HEK293T (cell line): ENCODE data around the gene C1orf56.

ENCODE experiments used
- CTCF ChIA-PET: fragments of 350-600 bp; formaldehyde crosslinking; extraction: SDS; loops from one replicate; lab custom pipeline; 2021; ENCODE audit warnings: antibody characterized with exemption, inconsistent platforms; lab: Yijun Ruan, JAX
- POLR2A ChIA-PET: fragments of 350-600 bp; formaldehyde crosslinking; extraction: SDS; loops from one replicate; lab custom pipeline; 2020; ENCODE audit warnings: antibody characterized with exemption, inconsistent platforms; lab: Yijun Ruan, JAX
- DNase-seq: peaks from one replicate; pipeline ENCODE4 v3.0.0; 2012; ENCODE audit warnings: mixed read lengths; ENCODE audit errors: extremely low spot score
- ARNT ChIP-seq: fragments of 450-650 bp; IDR thresholded peaks from 2 replicates; pipeline ENCODE4 v1.6.1; 2017; ENCODE audit warnings: mild to moderate bottlenecking
- BHLHE40 ChIP-seq: fragments of 450-650 bp; IDR thresholded peaks from 2 replicates; pipeline ENCODE4 v1.6.1; 2016; ENCODE audit warnings: mild to moderate bottlenecking, moderate library complexity, borderline replicate concordance
- CTBP1 ChIP-seq: fragments of 450-650 bp; IDR thresholded peaks from 2 replicates; pipeline ENCODE4 v1.6.1; 2016; ENCODE audit warnings: borderline replicate concordance
- ELF4 ChIP-seq: fragments of 450-650 bp; IDR thresholded peaks from 2 replicates; pipeline ENCODE4 v1.6.1; 2017; ENCODE audit warnings: antibody characterized with exemption
- FOXA1 ChIP-seq: fragments of 450-650 bp; IDR thresholded peaks from 2 replicates; pipeline ENCODE4 v1.6.1; 2016; ENCODE audit warnings: mild to moderate bottlenecking
- FOXK2 ChIP-seq: fragments of 450-650 bp; IDR thresholded peaks from 2 replicates; pipeline ENCODE4 v1.6.1; 2016; ENCODE audit warnings: mild to moderate bottlenecking
- FOXM1 ChIP-seq: fragments of 450-650 bp; IDR thresholded peaks from 2 replicates; pipeline ENCODE4 v1.6.1; 2017; ENCODE audit warnings: mild to moderate bottlenecking, borderline replicate concordance
- HDGF ChIP-seq: fragments of 450-650 bp; IDR thresholded peaks from 2 replicates; pipeline ENCODE4 v1.6.1; 2017; ENCODE audit warnings: antibody characterized with exemption, borderline replicate concordance
- L3MBTL2 ChIP-seq: fragments of 450-650 bp; conservative IDR thresholded peaks from 2 replicates; pipeline ENCODE4 v1.6.1; 2016; ENCODE audit warnings: mild to moderate bottlenecking
- LEF1 ChIP-seq: fragments of 450-650 bp; IDR thresholded peaks from 2 replicates; pipeline ENCODE4 v1.6.1; 2017; ENCODE audit warnings: mild to moderate bottlenecking, borderline replicate concordance
- NFRKB ChIP-seq: fragments of 450-650 bp; IDR thresholded peaks from 2 replicates; pipeline ENCODE4 v1.6.1; 2016; ENCODE audit warnings: mild to moderate bottlenecking, moderate library complexity
- SP1 ChIP-seq: fragments of 450-650 bp; IDR thresholded peaks from 2 replicates; pipeline ENCODE4 v1.6.1; 2017
- SUZ12 ChIP-seq: fragments of 450-650 bp; IDR thresholded peaks from 2 replicates; pipeline ENCODE4 v1.6.1; 2016; ENCODE audit warnings: mild to moderate bottlenecking
- TARDBP ChIP-seq: fragments of 450-650 bp; IDR thresholded peaks from 2 replicates; pipeline ENCODE4 v1.6.1; 2016
- ZNF384 ChIP-seq: fragments of 450-650 bp; IDR thresholded peaks from 2 replicates; pipeline ENCODE4 v1.6.1; 2016
- TF ChIP-seq, protein P1 (sequence below): fragments of 450-650 bp; IDR thresholded peaks from 2 replicates; pipeline ENCODE4 v1.6.1; 2016

The C1orf56 gene

GRCh38 chr1:151002611-151003010 lies 44.9 kb upstream of the C1orf56 start:
- no peak for DNase-seq
- no peak for TF ChIP-seq TARDBP
- TF ChIP-seq, protein P1, sequence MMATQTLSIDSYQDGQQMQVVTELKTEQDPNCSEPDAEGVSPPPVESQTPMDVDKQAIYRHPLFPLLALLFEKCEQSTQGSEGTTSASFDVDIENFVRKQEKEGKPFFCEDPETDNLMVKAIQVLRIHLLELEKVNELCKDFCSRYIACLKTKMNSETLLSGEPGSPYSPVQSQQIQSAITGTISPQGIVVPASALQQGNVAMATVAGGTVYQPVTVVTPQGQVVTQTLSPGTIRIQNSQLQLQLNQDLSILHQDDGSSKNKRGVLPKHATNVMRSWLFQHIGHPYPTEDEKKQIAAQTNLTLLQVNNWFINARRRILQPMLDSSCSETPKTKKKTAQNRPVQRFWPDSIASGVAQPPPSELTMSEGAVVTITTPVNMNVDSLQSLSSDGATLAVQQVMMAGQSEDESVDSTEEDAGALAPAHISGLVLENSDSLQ = no peak
- no peak for TF ChIP-seq CTBP1
- TF ChIP-seq BHLHE40 = no peak
- TF ChIP-seq FOXA1 = no peak
- TF ChIP-seq L3MBTL2 = no peak
- no peak for TF ChIP-seq ZNF384
- no peak for TF ChIP-seq ARNT
- no peak for TF ChIP-seq SUZ12
- no peak for TF ChIP-seq NFRKB
- no peak for TF ChIP-seq HDGF
- TF ChIP-seq FOXM1 = no peak
- no peak for TF ChIP-seq SP1
- no peak for TF ChIP-seq FOXK2
- no peak for TF ChIP-seq ELF4
- TF ChIP-seq LEF1 = no peak
- POLR2A ChIA-PET = no interaction called here
- CTCF ChIA-PET = interaction anchor here (1.2 kb wide), 1 partner anchor 22 kb away, joined by 3 read pairs; no protein-coding TSS in a partner anchor

DNA sequence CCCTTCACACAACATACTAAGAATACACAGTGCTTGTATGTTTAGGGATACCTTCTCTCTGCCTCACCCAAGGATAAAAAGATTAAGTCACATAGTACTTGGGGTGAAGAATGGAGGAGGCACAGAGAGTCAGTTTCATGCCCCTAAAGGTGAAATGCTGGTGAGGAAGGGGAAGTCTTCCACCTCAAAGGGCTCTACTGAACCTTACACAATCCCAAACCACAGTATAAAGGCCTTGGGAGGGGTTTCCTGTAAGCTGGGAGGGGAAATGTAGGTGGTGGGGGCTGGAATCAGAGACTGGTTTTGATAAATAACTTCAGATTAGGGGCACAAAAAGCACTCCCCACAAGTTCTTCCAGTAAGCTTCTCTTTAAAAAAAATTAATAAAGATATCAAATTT lies 44.4 kb upstream of the C1orf56 start:
- ChIA-PET CTCF (no interaction called here), POLR2A (no interaction called here)
- no peak for DNase-seq
- TF ChIP-seq SP1 (no peak), CTBP1 (no peak)

DNA sequence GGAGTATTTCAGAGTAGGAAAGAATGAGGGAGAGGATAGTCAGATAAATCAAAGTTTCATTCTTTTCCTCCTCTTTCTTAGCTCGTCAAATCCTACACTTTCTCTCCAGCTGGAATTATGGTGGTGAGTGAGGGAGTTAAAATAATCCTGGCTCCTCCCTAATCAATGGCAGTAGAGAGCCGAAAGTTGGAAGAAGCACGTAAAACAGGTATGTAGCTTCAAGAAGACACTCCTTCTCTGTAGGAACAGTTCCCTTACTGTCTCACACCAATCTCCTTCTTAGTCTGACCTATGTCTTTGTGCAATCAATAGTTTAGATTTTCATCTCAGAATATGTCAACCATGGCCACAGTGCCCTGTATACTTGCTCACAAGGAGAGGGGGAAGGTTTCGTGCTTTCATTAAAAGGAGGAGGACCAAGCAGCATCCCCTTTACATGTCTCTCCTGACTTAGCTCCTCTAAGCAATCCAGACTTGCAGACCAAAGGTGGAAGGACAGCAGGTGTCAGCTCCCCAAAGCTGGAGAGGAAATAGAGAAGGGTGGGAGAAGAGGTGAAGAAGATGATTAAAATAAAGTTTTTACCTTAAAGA lies 41.7 kb upstream of the C1orf56 start:
- ChIA-PET POLR2A (interaction anchor here (0.8 to 2.7 kb wide), 20 partner anchors 7 to 427 kb away, joined by 3 to 20 read pairs (median 7); partner anchors contain the start of genes ANXA9, C1orf56, CERS2 and ENSA), CTCF (interaction anchor here (0.5 to 3.1 kb wide), 18 partner anchors 9 to 446 kb away, joined by 3 to 63 read pairs (median 4); partner anchors contain the start of genes ANXA9, GABPB2 and TNFAIP8L2)
- no peak for DNase-seq
- TF ChIP-seq FOXM1 = no peak
- no peak for TF ChIP-seq TARDBP
- TF ChIP-seq NFRKB = no peak
- TF ChIP-seq ELF4 = no peak
- TF ChIP-seq SP1 = no peak
- no peak for TF ChIP-seq BHLHE40
- TF ChIP-seq CTBP1 = no peak
- no peak for TF ChIP-seq L3MBTL2
- TF ChIP-seq FOXK2 = no peak
- no peak for TF ChIP-seq HDGF
- no peak for TF ChIP-seq FOXA1
- TF ChIP-seq, protein P1 = no peak
- no peak for TF ChIP-seq LEF1
- TF ChIP-seq ZNF384 = no peak
- TF ChIP-seq ARNT = no peak
- TF ChIP-seq SUZ12 = no peak

GRCh38 chr1:151006327-151007052 lies 41.1 kb upstream of the C1orf56 start, which contains the start of gene MINDY1:
TSS of gene MINDY1 (minus strand) at chr1:151006902. CDS start at chr1:151002617, 4,285 bp downstream.
- CTCF ChIA-PET = interaction anchor here (0.5 to 3.1 kb wide), 16 partner anchors 10 to 445 kb away, joined by 3 to 63 read pairs (median 4); partner anchors contain the start of genes ANXA9 and TNFAIP8L2
- peak; percentile 87 for DNase-seq
- no peak for TF ChIP-seq SUZ12
- TF ChIP-seq, protein P1 = no peak
- no peak for TF ChIP-seq NFRKB
- TF ChIP-seq L3MBTL2 = peak; percentile 36
- TF ChIP-seq FOXM1 = no peak
- no peak for TF ChIP-seq SP1
- peak; percentile 37; the same call in 1 of the 2 replicates for TF ChIP-seq ELF4
- no peak for TF ChIP-seq LEF1
- TF ChIP-seq FOXK2 = no peak
- no peak for TF ChIP-seq CTBP1
- TF ChIP-seq ARNT = no peak
- no peak for TF ChIP-seq HDGF
- no peak for TF ChIP-seq TARDBP
- TF ChIP-seq FOXA1 = no peak
- no peak for TF ChIP-seq ZNF384
- TF ChIP-seq BHLHE40 = no peak
- POLR2A ChIA-PET = interaction anchor here (0.7 to 2.7 kb wide), 26 partner anchors 8 to 491 kb away, joined by 3 to 20 read pairs (median 5); partner anchors contain the start of genes ANXA9, ARNT, C1orf56 and CERS2

DNA sequence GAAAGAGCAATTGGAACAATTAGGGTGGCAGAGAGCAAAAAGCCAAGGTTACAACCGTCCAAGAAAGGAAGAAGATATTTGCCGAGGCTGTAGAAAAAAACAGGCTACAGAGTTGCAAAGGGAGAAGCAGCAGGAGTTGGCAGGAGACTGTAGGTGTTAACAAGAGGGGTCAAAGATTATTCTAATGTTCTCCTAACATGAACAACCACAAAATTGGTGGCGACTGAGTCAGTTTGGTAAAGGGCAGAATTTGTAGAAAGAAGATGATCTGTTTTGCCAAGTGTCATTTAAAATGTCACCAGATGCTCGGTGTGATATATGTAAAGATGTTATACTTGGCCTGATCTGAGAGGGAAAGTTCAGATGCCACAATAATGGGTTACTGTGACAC lies 39.7 kb upstream of the C1orf56 start:
- no peak for DNase-seq
- ChIA-PET CTCF (interaction anchor here (3.1 kb wide), 1 partner anchor 29 kb away, joined by 51 read pairs; the partner anchor contains the start of gene ANXA9), POLR2A (interaction anchor here (0.7 to 2.2 kb wide), 3 partner anchors 9 to 182 kb away, joined by 3 to 14 read pairs (median 7); partner anchors contain the start of gene VPS72)
- TF ChIP-seq LEF1 (no peak), TARDBP (no peak), SP1 (no peak), FOXM1 (no peak), ARNT (no peak), NFRKB (no peak), HDGF (no peak), ELF4 (no peak), CTBP1 (no peak), ZNF384 (no peak), FOXK2 (no peak), BHLHE40 (no peak), SUZ12 (no peak)
